LNCAP (cell line): ENCODE measurements around the gene SYT5.

Source experiments
- CTCF ChIP-seq: fragments of 450-650 bp; IDR thresholded peaks from 2 replicates; pipeline ENCODE4 v1.5.1; 2017; ENCODE audit warnings: mild to moderate bottlenecking

Gene SYT5

GRCh38 chr19:55158423-55158822 is 21.7 kb downstream of the SYT5 start:
- TF ChIP-seq CTCF, result no peak

- TF ChIP-seq CTCF, result no peak
Observed at GRCh38 chr19:55157064-55157908, 22.8 kb downstream of the SYT5 start, which contains the start of gene TNNI3. TNNI3 (minus strand) TSS chr19:55157732; CDS start chr19:55157589, 143 bp downstream.

- TF ChIP-seq CTCF, result no peak
Observed at GRCh38 chr19:55156202-55157063, 23.7 kb downstream of the SYT5 start.

- no peak for TF ChIP-seq CTCF
Observed at GRCh38 chr19:55153652-55154264, 26.3 kb downstream of the SYT5 start.

GRCh38 chr19:55152017-55152416 is 28.1 kb downstream of the SYT5 start:
- TF ChIP-seq CTCF, result no peak

- TF ChIP-seq CTCF, result no peak
Observed at GRCh38 chr19:55149078-55150003, 30.7 kb downstream of the SYT5 start, which contains the start of gene TNNT1. TNNT1 (minus strand) TSS chr19:55149206; CDS start chr19:55147157, 2,049 bp downstream.
